T-helper 22 cell (primary cell): ENCODE measurements around the gene DCK.
"Not testable (repeated sequence)": the region's sequence is repeated elsewhere in the genome, so short reads cannot be mapped to it uniquely, and the experiment has no call there.

ENCODE experiments used
- DNase-seq: peaks from one replicate; pipeline ENCODE4 v3.0.0-alpha.2; 2020; ENCODE audit warnings: low read depth

DCK gene

GRCh38 chr4:71001363-71001762 is 7.9 kb downstream of the DCK start:
- not testable (repeated sequence) for DNase-seq

- DNase-seq = peak; percentile 27
These were observed 10.9 kb downstream of the DCK start for GRCh38 chr4:71004281-71004851.

GRCh38 chr4:71005025-71005424 is 11.6 kb downstream of the DCK start:
- not testable (repeated sequence) for DNase-seq

GRCh38 chr4:71006203-71006907 is 12.9 kb downstream of the DCK start:
- no peak for DNase-seq

- no peak for DNase-seq
These were observed 14.7 kb downstream of the DCK start for GRCh38 chr4:71008196-71008595.

- DNase-seq = no peak
These were observed 15.6 kb downstream of the DCK start for GRCh38 chr4:71009086-71009485.

GRCh38 chr4:71009890-71010588 is 16.6 kb downstream of the DCK start:
- DNase-seq = no peak

GRCh38 chr4:71011451-71011850 is 18.0 kb downstream of the DCK start:
- no peak for DNase-seq

- DNase-seq = not testable (repeated sequence)
These were observed 23.9 kb downstream of the DCK start for GRCh38 chr4:71017391-71017790.

- no peak for DNase-seq
These were observed 27.2 kb downstream of the DCK start for GRCh38 chr4:71020611-71021010.

GRCh38 chr4:71025654-71026053 is 32.2 kb downstream of the DCK start:
- DNase-seq = no peak

- DNase-seq = no peak
These were observed 32.6 kb downstream of the DCK start for GRCh38 chr4:71026086-71026485.

- DNase-seq = no peak
These were observed 34.2 kb downstream of the DCK start for GRCh38 chr4:71027611-71028010.

- no peak for DNase-seq
These were observed 36.1 kb downstream of the DCK start for GRCh38 chr4:71029504-71029903.

GRCh38 chr4:71032106-71032505 is 38.7 kb downstream of the DCK start:
- DNase-seq = not testable (repeated sequence)

- DNase-seq = no peak
These were observed 51.8 kb downstream of the DCK start for GRCh38 chr4:71045256-71045655.

- DNase-seq = no peak
These were observed 55.9 kb downstream of the DCK start for GRCh38 chr4:71049395-71049794.

- DNase-seq = no peak
These were observed 57.4 kb downstream of the DCK start for GRCh38 chr4:71050809-71051208.

- no peak for DNase-seq
These were observed 58.6 kb downstream of the DCK start for GRCh38 chr4:71052034-71052433.

- DNase-seq = no peak
These were observed 59.3 kb downstream of the DCK start for GRCh38 chr4:71052716-71053115.

- not testable (repeated sequence) for DNase-seq
These were observed 60.2 kb downstream of the DCK start for GRCh38 chr4:71053613-71054012.

- DNase-seq = not testable (repeated sequence)
These were observed 66.1 kb downstream of the DCK start for GRCh38 chr4:71059573-71059972.

- no peak for DNase-seq
These were observed 69.0 kb downstream of the DCK start for GRCh38 chr4:71062436-71062835.
